BE2C (cell line): ENCODE measurements around the gene OTOS.

ENCODE experiments used
- DNase-seq: peaks from one replicate; pipeline ENCODE4 v3.0.0-alpha.2; 2020
- H3K27me3 ChIP-seq: fragments of 250-450 bp; sonication (Bioruptor Pico); 2 replicates; pipeline ENCODE4 v1.5.1; 2020; ENCODE audit warnings: mild to moderate bottlenecking
- H3K36me3 ChIP-seq: fragments of 250-450 bp; sonication (Bioruptor Pico); 2 replicates; pipeline ENCODE4 v1.5.1; 2020; ENCODE audit warnings: mild to moderate bottlenecking
- H3K4me1 ChIP-seq: fragments of 250-450 bp; sonication (Bioruptor Pico); 2 replicates; pipeline ENCODE4 v1.5.1; 2020
- H3K4me3 ChIP-seq: 2 replicates; pipeline ENCODE4 v1.5.1; 2011; ENCODE audit warnings: low read depth, low read length
- H3K9me3 ChIP-seq: fragments of 250-450 bp; sonication (Bioruptor Pico); 2 replicates; pipeline ENCODE4 v1.5.1; 2020
- TF ChIP-seq, protein P1 (sequence below): IDR thresholded peaks from 2 replicates; pipeline ENCODE4 v1.5.1; 2012; ENCODE audit warnings: mild to moderate bottlenecking, low read depth, low read length

OTOS gene

DNA sequence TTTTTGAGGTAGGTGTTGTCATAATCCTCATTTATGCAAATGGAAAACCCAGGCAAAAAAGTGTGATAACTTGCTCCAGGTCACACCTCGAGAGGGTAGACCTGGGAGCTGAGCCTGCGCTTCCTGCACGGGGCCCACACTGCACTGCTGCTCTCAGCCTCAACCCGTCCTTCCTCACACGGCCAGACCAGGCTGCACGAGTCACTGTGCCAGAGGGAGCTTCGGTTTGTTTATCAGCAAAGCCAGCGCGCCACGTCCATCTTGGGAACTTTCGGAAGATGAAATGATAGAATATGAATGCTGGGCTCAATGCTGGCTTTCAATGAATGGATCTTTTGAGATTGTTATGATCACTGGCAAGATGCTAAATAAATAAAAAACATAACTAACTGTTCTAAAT is 18.8 kb downstream of the OTOS start:
- TF ChIP-seq, protein P1, sequence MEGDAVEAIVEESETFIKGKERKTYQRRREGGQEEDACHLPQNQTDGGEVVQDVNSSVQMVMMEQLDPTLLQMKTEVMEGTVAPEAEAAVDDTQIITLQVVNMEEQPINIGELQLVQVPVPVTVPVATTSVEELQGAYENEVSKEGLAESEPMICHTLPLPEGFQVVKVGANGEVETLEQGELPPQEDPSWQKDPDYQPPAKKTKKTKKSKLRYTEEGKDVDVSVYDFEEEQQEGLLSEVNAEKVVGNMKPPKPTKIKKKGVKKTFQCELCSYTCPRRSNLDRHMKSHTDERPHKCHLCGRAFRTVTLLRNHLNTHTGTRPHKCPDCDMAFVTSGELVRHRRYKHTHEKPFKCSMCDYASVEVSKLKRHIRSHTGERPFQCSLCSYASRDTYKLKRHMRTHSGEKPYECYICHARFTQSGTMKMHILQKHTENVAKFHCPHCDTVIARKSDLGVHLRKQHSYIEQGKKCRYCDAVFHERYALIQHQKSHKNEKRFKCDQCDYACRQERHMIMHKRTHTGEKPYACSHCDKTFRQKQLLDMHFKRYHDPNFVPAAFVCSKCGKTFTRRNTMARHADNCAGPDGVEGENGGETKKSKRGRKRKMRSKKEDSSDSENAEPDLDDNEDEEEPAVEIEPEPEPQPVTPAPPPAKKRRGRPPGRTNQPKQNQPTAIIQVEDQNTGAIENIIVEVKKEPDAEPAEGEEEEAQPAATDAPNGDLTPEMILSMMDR: no peak
- H3K4me1 ChIP-seq: no peaks in the 10 kb centered on the region
- no peaks in the 10 kb centered on the region for H3K36me3 ChIP-seq
- no peak overlapping the region for H3K4me3 ChIP-seq
- H3K9me3 ChIP-seq: no peaks in the 10 kb centered on the region
- no peak for DNase-seq
- peaks cover 13% of the 10 kb centered on the region for H3K27me3 ChIP-seq

DNA sequence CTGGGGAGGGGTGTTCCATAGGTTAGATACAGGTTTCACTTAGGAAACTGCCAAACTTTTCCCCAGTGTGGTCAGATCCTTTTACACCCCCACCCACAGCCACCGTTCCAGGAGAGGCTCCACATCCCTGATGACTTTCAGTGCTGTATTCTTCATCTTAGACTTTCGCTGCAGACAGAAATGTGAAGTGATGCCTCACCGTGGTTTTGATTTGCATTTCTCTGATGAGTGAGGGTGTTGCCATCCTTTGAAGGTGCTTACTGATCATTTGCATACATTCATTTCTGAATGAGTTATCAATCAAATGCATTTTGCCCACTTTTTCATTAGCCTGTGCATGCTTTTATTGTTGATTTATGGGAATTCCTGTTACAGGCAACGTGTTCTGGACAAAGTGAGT is 19.3 kb downstream of the OTOS start:
- H3K27me3 ChIP-seq: peaks cover 13% of the 10 kb centered on the region
- no peaks in the 10 kb centered on the region for H3K9me3 ChIP-seq
- no peak overlapping the region for H3K4me3 ChIP-seq
- TF ChIP-seq, protein P1: no peak
- H3K36me3 ChIP-seq: no peaks in the 10 kb centered on the region
- DNase-seq: no peak
- H3K4me1 ChIP-seq: no peaks in the 10 kb centered on the region

DNA sequence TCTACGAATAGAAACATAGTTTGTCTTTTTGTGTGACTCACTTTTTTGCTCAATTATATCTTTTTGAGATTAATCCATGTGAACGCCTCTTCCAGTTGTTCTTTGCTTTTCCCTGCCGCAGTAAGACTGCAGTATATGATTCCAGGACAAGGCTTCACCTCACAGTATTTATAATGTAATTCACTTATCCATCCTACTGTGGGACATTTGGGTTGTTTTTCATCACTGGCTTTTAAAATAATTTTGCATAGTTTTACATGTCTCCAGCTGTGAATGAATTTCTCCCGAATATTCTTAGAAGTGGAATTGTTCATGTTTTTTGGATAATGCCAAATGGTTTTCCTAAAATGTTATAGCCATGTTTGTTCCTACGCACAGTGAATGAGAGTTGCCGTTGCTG is 26.2 kb downstream of the OTOS start:
- H3K27me3 ChIP-seq: peaks cover 22% of the 10 kb centered on the region

DNA sequence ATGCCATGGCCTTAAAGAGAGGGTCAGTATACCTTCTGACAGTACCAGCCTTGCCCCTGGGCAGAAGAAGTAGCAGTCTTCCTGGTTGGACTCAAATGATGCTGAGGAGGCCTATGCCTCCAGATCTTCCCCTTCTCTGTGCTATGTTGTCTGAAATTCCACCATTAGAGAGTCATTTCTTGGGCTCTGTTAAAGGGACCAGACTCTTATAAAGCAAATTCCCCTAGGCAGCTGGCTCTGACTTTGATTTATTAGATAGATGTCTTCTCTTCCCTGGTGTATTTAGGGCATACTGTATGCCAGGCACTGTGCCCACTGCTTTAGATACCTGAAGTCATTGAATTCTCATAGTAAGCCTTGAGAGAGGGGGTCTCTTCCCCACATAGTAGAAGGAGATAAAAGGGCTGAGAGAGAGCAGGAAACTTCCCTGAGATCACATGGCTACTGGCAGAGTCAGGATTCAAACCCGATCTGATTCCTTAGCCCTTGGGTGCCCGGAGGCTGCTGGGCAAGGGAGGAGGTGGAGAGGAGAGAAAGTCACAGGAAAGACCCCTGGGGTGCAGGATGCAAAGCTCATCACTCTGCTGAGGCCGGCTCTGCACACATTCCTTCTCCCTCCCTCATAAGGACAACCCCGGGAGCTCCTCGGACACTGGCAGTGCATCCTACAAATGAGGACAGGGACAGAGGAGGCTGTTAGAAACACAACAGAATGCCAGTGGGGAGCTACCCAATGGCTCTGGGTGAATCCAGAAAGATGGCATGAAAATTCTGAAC is 27.4 kb downstream of the OTOS start:
- no peak overlapping the region for H3K4me3 ChIP-seq
- TF ChIP-seq, protein P1: no peak
- no peaks in the 10 kb centered on the region for H3K9me3 ChIP-seq
- H3K36me3 ChIP-seq: no peaks in the 10 kb centered on the region
- H3K27me3 ChIP-seq: peaks cover 20% of the 10 kb centered on the region
- DNase-seq: no peak
- H3K4me1 ChIP-seq: no peaks in the 10 kb centered on the region

More for the DNA sequence above, 26.2 kb downstream of the OTOS start:
- DNase-seq: no peak
- Histone ChIP-seq H3K4me1 (no peaks in the 10 kb centered on the region), H3K4me3 (no peak overlapping the region), H3K9me3 (no peaks in the 10 kb centered on the region), H3K36me3 (no peaks in the 10 kb centered on the region)
- TF ChIP-seq, protein P1: no peak

DNA sequence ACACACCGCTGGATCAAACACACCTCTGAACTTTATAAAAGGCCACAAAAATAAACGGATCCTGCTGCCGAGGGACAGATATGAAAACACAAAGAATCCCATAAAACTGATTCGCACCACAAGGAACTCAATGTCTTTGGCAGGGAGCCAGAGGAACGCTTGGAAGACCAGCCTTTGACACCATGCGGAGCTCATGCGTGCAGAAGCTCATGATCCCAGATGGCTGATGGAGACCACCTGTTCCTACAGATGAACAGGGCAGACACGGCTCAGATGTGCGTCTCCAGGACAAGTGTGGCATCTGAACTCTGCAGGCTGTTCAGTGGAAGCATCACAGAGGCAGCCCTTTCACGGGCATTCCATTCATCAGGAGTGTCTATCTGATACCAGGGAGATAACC is 29.2 kb downstream of the OTOS start:
- H3K4me1 ChIP-seq: no peaks in the 10 kb centered on the region
- no peaks in the 10 kb centered on the region for H3K9me3 ChIP-seq
- H3K4me3 ChIP-seq: no peak overlapping the region
- TF ChIP-seq, protein P1: no peak
- H3K36me3 ChIP-seq: no peaks in the 10 kb centered on the region
- H3K27me3 ChIP-seq: peaks cover 29% of the 10 kb centered on the region
- no peak for DNase-seq

DNA sequence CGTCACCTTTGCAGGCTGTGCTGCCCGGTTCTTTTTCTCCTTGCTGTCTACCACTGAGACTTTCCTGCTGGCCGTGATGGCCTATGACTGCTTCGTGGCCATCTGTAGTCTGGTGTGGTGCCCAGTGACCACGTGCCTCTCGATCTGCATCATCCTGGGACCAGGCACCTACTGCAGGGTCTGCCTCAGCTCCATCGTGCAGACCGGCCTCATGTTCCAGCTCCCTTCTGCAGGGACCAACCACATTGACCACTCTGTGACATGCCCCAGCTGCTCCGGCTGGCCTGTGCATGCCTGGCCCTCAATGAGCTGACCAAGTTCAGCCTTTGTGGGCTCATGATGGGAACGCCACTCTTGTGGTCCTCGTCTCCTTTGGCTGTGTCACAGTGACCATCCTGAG is 31.1 kb downstream of the OTOS start:
- peaks cover 42% of the 10 kb centered on the region for H3K27me3 ChIP-seq
- no peaks in the 10 kb centered on the region for H3K4me1 ChIP-seq
- no peaks in the 10 kb centered on the region for H3K36me3 ChIP-seq
- H3K9me3 ChIP-seq: no peaks in the 10 kb centered on the region
- TF ChIP-seq, protein P1: no peak
- H3K4me3 ChIP-seq: no peak overlapping the region
- no peak for DNase-seq
